Stimulated activated CD4-positive, alpha-beta T cell treated with anti-CD3 and anti-CD28 coated beads, Interleukin-12 subunit alpha, Interleukin-12 subunit beta, amount 100 ng/mL, for 48 hours (primary cell): Measurements from ENCODE around the gene SKI.

Experiments
- DNase-seq, 3 donors: peaks; one replicate each; pipeline ENCODE4 v3.0.0-alpha.2; 2020; ENCODE audit warnings: low read depth in 2 of 3, low spot score in 1 of 3

Gene SKI

DNA sequence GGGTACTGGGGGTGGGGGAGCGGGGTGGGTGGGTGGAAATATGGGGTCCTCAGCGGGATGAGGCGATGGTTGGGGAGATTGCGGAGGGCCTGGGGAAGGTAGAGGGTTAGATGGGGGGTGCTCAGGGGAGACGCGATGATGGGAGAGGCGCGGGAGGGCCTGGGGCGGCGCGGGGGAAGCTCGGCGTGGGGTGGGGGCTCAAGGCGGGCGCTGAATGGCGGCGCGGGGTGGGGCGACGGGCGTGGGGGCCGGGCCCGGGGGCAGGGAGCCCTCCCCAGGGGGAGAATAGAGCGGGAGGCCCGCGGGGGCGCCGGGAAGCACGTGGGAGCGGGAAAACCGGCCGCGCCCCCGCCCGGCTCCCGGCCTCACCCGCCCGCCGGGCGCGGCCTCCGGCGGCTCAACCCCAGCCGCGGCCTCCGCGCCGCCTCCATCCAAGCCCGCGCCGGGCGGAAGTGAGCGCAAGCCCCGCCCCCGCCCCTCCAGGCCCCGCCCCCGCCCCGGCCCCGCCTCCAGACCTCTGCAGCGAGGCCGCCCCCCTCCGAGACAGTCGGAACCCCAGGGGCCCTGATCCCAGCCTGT lies 33.7 kb upstream of the SKI start, which contains the start of gene FAAP20:
Gene FAAP20, minus strand, starts transcription at position 454 of the 579 bp plus-strand sequence. Its CDS starts 23 bp downstream, at position 431.
- peak; percentile 56 to 62 (median 61) for DNase-seq

DNA sequence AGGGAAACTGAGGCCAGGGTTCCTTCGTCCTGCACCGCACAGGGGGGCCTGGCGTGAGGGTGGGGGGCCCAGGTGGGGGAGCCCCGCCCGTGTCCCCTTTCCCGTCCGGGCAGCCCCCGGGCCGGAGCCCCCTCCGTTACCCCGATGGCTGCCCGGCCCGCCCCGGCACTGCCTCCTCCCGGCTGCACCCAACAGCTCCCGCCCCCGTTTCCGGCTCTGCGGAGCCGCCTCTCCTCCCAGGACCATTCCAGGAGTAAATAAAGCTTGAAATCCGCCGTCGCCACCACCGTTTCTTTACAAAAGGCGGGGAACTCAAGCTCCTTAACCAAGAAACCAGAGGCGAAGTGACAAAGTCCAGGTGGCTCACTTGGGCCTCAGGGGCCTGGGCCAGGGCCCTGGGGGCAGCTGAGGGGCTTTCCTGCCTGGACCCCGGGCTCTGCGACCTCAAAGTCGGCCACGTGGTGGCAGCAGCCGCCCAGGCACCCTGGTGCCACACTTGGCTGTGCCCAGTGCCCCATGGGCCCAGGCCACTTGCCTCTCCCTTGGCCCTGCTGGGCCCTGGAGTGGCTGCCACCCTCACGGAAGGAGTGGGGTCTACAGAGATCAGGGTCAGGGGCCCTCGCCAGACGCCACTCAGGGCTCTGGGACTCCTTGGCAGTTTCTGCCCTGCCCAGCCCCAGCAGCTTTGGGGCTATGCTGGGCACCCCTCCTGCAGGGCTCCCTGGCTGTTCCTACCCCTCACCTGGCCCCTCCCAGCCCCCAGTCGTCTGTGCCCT lies 33.0 kb upstream of the SKI start:
- DNase-seq, result peak; percentile 75 to 86 (median 83)

DNA sequence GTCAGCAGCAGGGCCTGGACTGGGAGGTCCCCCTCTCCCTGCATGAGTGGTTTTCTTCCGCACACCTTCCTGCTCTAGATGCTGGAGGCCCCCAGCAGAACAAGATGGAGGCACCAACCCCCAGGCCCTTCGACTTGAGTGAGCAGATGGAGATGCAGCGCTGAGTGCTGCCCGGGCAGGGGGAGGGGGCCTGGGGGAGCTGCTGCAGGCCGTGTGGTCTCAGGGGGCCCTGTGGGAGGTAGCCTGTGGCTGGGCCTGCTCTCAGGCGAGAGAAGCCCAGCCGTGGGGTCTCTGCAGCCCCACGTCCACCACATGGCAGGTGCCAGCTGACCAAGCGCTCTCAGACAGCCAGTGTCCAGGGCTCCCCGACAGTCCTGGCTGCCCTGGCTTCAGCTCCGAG lies 32.3 kb upstream of the SKI start:
- DNase-seq, result no peak

DNA sequence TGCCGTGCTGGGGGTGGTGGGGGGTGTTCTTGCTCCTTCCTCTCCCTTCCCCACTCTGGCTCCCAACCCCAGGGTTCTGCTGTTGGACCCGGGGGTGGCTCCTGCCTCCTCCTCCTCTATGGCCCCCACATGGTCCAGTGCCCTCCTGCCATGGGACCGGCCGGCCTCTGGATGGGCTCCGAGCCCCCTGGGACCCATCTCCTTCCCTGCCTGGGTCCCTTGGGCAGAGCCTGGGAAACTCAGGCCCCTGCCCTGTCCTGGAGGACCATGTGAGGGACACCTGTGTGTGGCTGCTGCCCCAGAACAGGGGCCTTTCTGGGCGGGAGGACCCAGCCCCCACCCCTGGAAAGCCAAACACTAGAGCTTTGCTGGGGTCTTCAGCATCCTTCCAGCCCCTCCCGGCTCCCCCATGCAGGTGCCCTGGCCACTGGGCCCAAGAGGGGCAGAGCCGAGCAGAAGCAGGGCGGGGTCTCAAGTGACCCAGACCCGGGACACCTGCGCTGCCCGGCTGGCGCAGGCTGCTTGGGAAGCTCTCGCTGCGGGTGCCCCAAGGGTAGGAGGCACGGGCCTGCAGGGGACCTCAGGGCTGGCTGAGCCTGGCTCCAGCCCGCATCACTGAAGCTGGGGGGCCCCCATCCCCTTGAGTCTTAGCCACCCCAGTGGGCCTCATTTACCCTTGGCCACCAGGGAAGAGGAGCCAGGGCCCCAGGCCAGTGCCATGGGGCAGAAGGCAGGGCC lies 31.0 kb upstream of the SKI start:
- DNase-seq, result no peak

DNA sequence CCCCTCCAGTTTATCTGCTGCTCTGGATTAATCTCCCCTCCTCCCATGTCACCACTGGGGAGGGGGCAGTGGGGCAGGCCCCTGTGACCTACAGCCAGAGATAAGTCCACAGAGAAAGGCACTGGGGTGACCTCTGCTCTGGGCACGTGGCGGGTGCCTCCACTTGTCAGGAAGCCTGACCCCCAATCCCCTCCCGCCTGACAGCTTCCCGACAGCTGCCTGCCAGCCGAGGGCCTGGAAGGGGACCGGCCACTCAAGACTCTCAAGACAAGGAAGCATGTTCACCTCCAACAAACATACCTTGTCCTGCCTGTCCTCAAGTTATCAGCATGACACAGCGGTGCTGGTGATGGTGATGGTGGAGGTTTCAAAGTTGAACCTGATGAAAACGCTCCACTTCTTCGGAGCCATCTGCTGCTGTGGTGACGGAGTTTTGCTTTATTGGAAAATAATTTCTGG lies 30.4 kb upstream of the SKI start:
- no peak for DNase-seq

DNA sequence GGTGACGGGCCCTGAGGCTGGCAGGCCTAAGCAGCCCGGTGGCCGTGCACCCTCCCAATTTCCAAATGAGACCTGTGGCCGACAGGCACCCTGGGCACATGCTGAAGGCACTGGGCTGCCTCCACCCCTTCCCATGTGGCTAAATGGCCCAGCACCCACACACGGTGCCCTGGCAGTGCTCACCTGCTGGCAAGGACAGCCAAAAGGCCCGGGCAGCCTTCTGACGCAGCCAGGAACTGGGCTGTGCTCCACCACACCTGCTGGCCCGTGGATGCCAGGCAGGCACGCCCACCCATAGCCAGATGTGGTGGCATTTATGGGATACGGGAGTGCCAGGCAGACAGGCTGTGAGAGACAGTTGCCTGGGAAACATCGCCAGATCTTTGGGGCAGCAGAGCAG lies 29.5 kb upstream of the SKI start:
- no peak for DNase-seq

DNA sequence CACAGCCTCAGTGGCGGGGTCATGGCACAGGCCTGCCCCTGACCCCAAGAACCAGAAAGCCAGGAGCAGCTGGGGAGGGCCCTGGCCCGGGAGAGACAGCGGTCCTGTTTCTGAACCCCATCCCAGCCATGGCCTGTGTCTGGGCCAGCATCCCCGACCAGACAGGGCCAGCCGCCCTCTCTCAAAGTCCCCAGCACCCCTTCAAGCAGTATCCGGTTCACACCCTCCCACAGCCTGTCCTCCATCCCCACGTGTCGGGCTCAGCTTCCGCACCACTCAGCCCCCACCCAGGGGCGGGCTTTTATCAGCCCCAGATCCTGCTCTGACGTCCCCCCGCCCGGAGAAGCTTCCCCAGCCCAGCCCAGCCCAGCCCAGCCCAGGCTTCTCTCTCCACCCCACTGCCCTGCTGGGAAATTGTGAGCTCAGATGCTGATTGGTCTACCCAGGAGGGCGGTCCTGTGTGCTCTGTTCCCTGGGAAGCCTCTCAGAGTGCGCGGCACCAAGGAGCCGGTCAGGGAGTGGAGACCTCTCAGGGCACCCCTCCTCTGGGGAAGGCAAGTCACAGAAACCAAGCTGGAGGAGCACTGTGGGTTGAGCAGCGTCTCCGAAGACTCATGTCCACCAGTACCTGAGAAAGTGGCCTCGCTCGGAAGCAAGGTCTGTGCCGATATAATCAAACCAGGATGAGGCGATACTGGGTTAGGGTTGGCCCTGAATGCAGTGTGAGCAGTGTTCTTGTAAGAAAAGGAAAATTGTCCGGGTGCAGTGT lies 28.9 kb upstream of the SKI start:
- peak; percentile 71 to 83 (median 80) for DNase-seq

DNA sequence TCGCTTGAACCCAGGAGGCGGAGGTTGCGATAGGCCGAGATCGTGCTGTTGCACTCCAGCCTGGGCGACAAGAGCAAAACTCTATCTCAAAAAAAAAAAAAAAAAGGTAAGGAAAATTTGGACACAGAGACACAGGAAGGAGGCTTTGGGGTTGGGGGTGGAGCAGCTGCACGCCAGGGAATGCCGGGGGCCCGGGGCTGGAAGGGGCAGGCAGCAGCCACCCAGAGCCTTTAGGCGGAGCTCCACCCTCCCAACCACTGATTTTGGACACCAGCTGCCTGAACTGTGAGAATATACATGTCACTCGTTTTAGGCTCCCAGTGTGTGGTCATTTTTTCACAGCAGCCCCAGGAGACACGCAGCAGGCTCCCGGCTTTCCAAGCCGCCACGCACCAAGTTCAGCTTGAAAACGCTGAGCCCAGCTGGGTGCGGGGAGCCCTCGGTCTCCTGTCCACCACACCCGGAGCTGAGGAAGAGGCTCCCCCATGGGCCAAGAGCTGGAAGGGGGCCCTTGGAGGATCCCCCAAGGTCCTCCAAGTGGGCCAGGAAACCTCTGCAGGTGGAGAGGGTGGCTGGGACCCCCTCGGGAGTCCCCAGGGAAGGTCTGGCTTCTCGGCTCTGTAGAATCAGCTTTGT lies 27.7 kb upstream of the SKI start:
- no peak for DNase-seq

DNA sequence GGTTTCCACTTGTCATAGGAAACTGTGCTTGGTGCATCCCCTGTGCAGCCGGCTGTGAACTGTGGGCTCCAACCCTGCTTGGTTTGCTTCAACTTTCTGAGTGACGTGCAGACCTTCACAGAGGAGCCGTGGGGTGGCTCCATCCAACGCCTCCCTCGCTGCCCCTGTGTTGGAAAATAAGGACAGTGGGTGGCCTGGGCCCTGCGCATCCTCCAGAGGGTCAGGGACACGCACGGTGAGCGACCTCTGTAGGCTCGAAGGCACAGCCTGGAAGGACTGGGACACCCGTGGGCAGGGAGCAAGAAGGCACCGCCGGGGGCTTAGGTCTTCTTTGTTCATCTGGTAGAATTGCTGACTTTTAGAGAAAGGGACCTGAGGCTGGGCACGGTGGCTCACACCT lies 27.1 kb upstream of the SKI start:
- DNase-seq, result no peak

DNA sequence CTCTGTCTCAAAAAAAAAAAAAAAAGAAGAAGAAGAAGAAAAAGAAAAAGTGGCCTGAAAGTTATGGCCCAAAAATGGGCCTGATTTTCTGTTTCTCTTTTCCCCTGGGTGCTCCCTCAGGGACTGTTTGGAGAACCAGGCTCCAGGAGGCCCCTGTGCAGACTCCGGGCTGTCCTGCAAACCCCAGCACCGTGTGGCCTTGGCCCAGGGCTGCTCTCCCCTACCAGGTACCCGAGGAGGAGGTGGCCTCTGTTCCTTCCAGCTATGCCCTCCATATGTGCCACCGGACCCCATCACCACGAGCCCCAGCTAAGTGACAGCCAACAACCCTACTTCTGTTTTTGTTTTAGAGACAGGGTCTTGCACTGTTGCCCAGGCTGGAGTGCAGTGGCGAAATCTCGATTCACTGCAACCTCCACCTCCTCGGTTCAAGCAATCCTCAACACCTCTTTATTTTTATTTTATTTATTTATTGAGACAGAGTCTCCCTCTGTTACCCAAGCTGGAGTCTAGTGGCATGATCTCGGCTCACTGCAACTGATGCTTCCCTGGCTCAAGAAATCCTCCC lies 26.0 kb upstream of the SKI start:
- no peak for DNase-seq

DNA sequence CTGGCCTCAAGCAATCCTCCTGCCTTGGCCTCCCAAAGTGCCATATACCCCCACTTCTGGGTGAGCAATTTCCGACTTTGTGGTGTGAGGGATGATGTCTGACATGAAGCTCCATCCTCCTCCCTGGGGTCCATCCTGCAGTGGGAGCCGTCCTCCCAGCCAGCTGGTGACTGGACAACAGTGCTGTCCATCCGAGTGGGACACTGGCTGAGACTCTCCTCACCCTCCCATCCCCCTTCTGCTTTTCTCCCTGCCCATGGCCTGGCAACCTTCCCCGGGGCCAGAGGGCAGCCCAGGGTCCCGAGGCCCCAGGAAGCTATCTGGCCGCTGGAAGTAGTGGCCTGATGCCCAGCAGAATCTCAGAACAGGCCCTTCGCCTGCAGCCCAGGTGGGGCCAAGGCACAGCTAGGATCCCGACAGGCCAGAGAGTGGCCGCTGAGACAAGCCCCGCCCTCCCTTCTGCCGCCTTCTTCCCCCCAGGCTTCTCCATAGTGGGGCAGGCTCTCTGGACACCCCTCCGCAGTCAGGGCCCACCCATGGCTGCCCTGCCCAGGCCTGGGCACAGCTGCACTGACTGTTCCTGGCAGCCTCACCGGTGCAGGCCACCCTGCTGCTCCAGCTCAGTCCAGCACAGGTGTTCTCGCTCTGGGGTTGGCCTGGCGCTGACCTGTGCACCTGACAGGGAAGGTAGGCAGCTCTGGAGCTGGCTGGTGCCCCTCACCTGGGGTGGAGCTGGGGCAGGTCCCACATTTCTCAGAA lies 25.1 kb upstream of the SKI start:
- no peak for DNase-seq

DNA sequence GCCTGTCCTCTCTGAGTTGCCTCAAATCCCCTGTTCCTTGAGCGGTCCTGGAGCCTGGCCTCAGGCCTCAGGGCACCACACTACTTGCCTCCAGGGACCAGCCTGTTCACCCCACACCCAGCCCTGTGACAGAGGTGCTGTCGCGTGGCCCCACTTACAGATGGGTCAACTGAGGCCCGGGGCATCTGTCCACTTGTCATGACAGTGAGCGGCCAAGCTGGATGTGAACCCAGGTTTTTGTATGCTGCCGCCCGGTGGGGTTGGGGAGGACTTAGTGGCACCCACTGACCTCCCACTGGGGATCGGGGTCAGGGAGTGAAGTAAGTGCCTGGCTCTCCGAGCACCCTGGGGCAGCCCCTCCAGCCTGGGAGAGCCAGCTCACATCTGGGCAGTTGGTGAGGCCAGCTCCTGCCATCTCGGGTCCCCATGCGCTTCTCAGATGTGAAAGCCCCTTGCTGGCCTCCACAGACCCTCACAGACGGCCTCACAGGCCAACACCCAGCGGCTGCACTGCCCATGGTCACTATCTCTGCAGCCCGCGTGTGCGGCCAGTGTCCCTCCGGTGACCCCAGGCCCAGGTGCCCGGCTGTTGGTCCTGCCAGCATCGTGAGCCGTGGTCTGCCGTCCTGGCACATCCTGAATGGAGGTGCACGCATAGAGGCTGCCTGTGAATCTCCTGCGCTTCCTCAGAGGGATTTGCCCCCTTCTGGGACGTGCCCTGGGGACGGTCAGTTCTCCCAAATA lies 24.3 kb upstream of the SKI start:
- no peak for DNase-seq

DNA sequence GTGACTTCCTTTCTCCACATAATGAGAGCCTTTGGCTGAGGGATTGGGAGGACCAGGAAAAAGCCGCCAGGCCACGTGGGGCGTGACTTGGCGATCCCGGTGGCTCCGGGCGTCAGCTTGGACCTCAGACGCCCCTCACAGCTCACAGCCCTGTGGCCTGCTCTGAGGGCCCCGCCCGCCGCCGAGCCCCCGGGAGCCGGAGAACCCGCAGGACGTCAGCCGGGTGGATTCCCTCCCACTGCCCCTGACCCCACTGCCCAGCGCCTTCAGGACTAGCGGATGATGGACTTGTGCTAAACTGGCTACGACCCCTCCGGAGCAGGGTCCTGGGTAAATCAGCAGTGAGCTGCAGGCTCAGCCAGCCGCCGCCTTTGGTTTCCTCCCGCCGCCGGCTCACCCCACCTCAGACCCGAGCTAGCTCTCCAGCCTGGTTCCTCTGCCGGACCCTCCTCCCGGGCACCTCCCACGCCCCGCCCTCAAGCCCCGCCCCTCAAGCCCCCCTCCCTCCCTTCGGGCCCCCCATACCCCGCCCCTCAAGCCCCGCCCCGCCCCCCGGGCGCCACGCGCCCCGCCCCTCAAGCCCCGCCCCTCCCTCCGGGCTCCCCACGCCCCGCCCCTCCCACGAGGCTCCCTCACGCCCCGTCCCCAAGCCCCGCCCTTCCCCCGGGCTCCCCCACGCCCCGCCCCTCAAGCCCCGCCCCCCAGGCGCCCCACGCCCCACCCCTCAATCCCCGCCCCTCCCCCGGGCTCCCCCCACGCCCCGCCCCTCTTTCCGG lies 23.5 kb upstream of the SKI start:
- no peak for DNase-seq

DNA sequence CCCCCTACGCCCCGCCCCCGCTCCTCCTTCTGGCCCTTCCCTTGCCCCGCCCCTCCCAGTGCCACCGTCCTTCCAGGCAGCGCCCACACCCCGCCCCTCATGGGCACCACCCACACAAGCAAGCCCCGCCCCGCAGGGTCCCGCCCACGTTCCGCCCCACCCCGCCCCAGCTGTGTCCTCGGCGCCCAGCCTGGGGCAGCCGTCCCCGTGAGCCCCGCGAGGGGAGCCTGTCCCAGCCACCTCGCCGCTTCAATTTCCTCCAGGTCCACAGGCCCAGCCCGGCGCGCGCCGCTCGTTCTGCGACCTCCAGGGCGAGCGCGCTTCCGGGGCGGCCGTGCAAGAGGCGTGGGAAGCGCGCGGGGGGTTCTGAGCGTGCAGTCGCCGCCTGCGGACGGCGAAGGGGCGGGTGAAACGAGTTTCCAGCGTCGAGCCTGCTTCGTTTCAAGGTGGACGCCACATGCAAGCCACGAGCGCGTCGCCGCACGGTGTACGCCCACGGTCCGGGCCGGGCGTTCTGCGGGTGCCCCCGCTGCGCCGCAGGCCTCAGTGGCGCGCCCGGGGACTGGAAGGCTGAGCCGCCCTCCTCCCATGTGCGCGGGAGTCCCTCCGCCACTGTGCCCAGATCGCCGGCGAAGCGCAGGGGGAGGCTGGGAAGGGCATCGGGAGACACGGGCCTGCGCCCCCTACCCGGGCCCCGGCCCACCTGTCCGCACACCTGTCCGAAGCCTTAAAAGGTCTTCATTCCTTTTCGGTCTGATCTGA lies 22.7 kb upstream of the SKI start:
- DNase-seq, result peak; percentile 83 to 90 (median 90)

DNA sequence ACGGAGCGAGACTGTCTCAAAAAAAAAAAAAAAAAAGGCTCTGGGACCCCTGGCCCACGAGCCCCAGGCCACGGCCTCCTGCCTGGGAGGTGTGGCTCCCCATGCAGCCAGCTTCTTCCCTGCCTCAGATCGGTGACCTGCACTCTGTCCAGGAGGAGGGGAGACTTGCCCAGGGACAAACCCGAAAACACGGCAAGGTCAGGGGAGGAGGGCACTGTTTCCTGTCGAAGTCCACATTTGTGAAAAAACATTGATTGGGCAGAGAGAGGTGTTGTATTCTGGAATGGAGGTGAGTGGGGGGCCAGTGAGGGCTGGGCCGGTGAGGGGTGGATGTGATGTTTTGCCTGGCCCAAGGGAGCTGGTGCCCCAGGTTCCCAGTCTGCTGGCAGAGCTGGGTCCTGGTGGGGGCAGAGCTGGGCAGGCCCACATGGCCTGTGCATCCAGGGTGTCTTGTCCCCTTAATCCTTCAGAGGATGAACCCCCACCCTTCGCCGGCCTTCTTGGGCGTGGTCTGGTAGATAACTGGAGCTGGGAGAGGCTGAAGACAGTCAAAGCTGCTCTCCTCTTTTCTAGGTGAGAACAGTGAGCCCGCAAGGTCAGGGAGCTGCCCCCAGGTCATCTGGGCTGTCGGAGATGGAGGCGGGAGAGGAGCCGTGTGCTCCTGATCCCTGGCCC lies 21.2 kb upstream of the SKI start:
- no peak for DNase-seq

DNA sequence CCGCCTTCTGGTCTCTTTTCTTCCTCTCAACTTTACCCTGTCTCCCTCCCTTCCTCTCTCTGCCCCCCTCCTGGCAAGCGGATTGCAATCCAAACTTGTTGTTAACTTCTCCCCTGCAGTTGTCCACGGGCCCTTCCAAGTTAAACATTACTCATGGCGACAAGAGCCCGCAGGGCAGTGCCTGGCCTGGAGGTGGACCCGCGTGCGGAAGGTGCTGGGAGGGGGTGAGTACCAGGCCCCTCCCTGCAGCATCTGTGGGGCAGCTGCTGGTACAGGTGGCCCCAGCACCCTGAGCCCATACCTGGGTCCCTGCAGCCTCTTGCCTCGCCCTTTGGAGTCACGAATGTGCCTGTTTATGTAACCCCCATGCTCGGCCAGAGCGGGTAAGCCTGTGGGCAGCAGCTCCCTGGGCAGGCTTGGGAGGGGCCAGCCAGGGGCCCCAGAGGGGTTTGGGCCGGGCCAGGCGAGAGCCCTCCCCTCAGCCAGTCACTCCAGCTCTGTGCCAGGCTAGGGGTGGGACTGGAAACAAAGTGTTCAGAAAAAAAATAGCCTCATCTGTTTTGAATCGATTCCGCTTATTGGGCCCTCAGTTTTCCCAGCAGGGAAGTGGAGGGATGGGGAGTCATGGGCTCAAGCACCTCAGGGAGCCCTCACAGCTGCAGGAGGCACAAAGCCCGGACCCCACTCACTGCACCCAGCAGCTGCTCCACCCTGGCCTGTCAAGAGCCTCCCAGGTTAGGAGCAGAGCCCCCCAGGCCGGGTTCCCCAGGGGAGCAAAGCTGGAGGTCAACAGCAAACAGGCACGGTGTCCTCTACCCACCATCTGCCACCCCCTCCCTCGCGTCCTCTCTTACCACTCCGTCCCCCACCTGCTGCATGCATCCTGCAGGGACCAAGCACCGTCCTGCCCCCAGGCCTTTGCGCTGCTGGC lies 19.5 kb upstream of the SKI start:
- no peak for DNase-seq
